ENCODE measurements around the gene PCGF6. TPM values are rescaled to one million over a fixed set of nuclear protein-coding genes. Genes with fewer than 3 reads are reported as not detected.

PCGF6 gene
- total RNA-seq, 1 experiment from 2014 or later, result 17.5 TPM

GRCh38 chr10:103327906-103328305 lies 23.0 kb downstream of the PCGF6 start:
- no peak for DNase-seq (ENCODE audit: low read depth)

- no peak for DNase-seq (ENCODE audit: low read depth)
Observed at GRCh38 chr10:103316087-103316486, 34.9 kb downstream of the PCGF6 start.

GRCh38 chr10:103310197-103310596 lies 40.7 kb downstream of the PCGF6 start:
- no peak for DNase-seq (ENCODE audit: low read depth)

- no peak for DNase-seq (ENCODE audit: low read depth)
Observed at GRCh38 chr10:103307594-103307993, 43.3 kb downstream of the PCGF6 start.

- DNase-seq (ENCODE audit: low read depth), result peak; percentile 57
Observed at GRCh38 chr10:103295374-103296015, 55.4 kb downstream of the PCGF6 start.

- no peak for DNase-seq (ENCODE audit: low read depth)
Observed at GRCh38 chr10:103291588-103291987, 59.4 kb downstream of the PCGF6 start.

GRCh38 chr10:103287992-103288391 lies 62.9 kb downstream of the PCGF6 start:
- DNase-seq (ENCODE audit: low read depth), result no peak

- peak; percentile 11 for DNase-seq (ENCODE audit: low read depth)
Observed at GRCh38 chr10:103284170-103284569, 66.8 kb downstream of the PCGF6 start.

- no peak for DNase-seq (ENCODE audit: low read depth)
Observed at GRCh38 chr10:103282961-103283360, 68.0 kb downstream of the PCGF6 start.

GRCh38 chr10:103281753-103282152 lies 69.2 kb downstream of the PCGF6 start:
- peak; percentile 17 for DNase-seq (ENCODE audit: low read depth)

- DNase-seq (ENCODE audit: low read depth), result no peak
Observed at GRCh38 chr10:103280506-103280905, 70.4 kb downstream of the PCGF6 start.

GRCh38 chr10:103280031-103280430 lies 70.9 kb downstream of the PCGF6 start:
- DNase-seq (ENCODE audit: low read depth), result no peak

GRCh38 chr10:103278862-103279298 lies 72.1 kb downstream of the PCGF6 start:
- no peak for DNase-seq (ENCODE audit: low read depth)

GRCh38 chr10:103278537-103278823 lies 72.5 kb downstream of the PCGF6 start:
- no peak for DNase-seq (ENCODE audit: low read depth)

GRCh38 chr10:103277713-103278536 lies 73.0 kb downstream of the PCGF6 start:
- no peak for DNase-seq (ENCODE audit: low read depth)

- DNase-seq (ENCODE audit: low read depth), result no peak
Observed at GRCh38 chr10:103276896-103277712, 73.8 kb downstream of the PCGF6 start, which contains the start of gene INA. Gene INA (plus strand): TSS chr10:103277138. CDS start chr10:103277212, 74 bp downstream.

- DNase-seq (ENCODE audit: low read depth), result no peak
Observed at GRCh38 chr10:103276251-103276895, 74.6 kb downstream of the PCGF6 start.

GRCh38 chr10:103273041-103273441 lies 77.9 kb downstream of the PCGF6 start:
- DNase-seq (ENCODE audit: low read depth), result peak; percentile 100

GRCh38 chr10:103265717-103266329 lies 85.1 kb downstream of the PCGF6 start:
- DNase-seq (ENCODE audit: low read depth), result peak; percentile 26

GRCh38 chr10:103262229-103262628 lies 88.7 kb downstream of the PCGF6 start:
- peak; percentile 65 for DNase-seq (ENCODE audit: low read depth)

GRCh38 chr10:103259989-103260388 lies 91.0 kb downstream of the PCGF6 start:
- DNase-seq (ENCODE audit: low read depth), result no peak
